GM19438 (cell line): ENCODE measurements around the gene PDZD2.
A peak's percentile ranks its signal among the peaks of the same experiment; 100 is the strongest.

ENCODE experiments used
- ATAC-seq: cut with Tn5 transposase; IDR thresholded peaks from one replicate; pipeline ENCODE4 v1.9.1; 2021; ENCODE audit warnings: low read depth; ENCODE audit not compliant: unreplicated experiment

PDZD2 gene

DNA sequence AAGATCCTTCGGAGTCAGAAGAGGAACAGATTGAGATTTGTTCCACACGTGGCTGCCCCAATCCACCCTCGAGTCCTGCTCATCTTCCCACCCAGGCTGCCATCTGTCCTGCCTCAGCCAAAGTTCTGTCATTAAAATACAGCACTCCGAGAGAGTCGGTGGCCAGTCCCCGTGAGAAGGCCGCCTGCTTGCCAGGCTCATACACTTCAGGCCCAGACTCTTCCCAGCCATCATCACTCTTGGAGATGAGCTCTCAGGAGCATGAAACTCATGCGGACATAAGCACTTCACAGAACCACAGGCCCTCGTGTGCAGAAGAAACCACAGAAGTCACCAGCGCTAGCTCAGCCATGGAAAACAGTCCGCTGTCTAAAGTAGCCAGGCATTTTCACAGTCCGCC lies 449.3 kb downstream of the PDZD2 start:
- no peak for ATAC-seq

- ATAC-seq, result no peak
These were observed 450.4 kb downstream of the PDZD2 start for GRCh38 chr5:32089146-32090000.

DNA sequence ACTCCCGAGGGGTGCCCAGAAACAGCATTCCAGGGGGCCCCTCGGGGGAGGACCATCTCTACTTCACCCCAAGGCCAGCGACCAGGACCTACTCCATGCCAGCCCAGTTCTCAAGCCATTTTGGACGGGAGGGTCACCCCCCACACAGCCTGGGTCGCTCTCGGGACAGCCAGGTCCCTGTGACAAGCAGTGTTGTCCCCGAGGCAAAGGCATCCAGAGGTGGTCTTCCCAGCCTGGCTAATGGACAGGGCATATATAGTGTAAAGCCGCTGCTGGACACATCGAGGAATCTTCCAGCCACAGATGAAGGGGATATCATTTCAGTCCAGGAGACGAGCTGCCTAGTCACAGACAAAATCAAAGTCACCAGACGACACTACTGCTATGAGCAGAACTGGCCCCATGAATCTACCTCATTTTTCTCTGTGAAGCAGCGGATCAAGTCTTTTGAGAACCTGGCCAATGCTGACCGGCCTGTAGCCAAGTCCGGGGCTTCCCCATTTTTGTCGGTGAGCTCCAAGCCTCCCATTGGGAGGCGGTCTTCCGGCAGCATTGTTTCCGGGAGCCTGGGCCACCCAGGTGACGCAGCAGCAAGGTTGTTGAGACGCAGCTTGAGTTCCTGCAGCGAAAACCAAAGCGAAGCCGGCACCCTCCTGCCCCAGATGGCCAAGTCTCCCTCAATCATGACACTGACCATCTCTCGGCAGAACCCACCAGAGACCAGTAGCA lies 451.3 kb downstream of the PDZD2 start:
- no peak for ATAC-seq

DNA sequence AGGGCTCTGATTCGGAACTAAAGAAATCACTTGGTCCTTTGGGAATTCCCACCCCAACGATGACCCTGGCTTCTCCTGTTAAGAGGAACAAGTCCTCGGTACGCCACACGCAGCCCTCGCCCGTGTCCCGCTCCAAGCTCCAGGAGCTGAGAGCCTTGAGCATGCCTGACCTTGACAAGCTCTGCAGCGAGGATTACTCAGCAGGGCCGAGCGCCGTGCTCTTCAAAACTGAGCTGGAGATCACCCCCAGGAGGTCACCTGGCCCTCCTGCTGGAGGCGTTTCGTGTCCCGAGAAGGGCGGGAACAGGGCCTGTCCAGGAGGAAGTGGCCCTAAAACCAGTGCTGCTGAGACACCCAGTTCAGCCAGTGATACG lies 451.8 kb downstream of the PDZD2 start:
- no peak for ATAC-seq

DNA sequence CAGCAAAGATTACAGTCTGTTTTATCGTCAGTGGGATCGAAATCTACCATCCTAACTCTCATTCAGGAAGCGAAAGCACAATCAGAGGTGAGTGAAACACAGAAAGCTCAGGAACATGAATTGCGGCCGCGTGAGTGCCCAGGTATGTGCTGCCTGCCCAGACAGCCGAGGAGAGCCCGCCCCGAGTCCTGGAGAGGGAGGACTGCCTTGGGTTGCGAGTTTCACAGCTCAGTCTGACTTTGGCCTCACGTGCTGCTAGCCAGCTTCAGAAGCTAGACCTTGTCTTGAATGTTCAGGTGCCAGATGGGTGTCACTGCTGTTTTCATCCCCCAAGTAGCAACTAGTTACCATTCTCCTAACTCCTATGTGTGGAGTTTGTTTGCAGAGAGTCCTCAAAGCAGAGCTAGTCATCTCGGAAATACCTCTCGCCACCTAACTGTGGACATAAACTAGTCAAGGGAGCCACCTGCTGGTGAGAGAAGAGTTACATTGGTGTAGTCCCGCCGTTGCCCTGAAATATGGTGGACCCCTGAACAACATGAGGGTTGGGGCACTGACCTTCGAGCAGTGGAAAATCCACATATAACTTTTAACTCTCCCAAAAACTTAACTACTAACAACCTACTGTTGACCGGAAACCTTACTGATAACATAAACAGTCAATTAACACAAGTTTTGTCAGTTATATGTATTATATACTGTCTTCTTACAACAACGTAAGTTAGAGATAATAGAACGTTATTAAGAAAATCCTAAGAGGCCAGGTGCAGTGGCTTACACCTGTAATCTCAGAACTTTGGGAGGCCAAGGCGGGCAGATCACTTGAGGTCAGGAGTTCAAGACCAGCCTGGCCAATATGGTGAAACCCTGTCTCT lies 454.2 kb downstream of the PDZD2 start:
- ATAC-seq, result peak; percentile 86

DNA sequence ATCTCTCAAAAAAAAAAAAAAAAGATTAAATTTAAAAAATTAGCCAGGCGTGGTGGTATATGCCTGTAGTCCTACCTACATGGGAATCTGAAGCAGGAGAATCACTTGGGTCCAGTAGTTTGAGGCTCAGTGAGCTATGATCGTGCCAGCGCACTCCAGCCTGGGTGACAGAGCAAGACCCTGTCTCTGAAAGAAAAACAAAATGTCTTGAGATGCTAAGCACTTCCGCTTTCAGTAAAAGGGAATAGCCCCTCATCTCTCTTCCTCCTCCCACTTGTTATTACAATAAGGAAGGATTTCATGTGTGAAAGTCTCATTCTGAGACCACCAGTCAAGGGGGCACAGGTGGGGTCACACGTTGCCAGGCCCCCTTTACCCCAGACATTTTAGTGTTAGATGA lies 455.8 kb downstream of the PDZD2 start:
- no peak for ATAC-seq

DNA sequence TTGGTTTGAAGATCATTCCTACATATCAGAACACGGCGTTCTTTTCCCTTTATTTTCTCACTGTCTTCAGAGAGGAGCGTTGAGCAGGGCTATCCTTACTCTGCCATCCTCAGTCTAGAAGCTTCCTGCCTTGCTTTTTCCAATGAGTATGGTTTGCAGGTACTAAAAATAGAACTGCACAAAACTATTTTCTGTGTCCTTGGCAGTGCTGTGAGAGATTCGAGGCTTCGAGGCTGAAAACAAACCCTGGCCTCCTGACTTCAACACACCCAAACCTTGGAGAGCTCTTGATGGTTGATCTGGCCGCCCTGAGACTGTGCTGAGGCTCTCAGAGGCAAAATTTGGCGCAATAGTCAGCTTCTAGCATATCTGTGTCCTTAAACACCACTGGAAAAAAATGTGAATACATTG lies 456.3 kb downstream of the PDZD2 start:
- no peak for ATAC-seq

GRCh38 chr5:32096891-32097595 lies 458.1 kb downstream of the PDZD2 start:
- ATAC-seq, result no peak

DNA sequence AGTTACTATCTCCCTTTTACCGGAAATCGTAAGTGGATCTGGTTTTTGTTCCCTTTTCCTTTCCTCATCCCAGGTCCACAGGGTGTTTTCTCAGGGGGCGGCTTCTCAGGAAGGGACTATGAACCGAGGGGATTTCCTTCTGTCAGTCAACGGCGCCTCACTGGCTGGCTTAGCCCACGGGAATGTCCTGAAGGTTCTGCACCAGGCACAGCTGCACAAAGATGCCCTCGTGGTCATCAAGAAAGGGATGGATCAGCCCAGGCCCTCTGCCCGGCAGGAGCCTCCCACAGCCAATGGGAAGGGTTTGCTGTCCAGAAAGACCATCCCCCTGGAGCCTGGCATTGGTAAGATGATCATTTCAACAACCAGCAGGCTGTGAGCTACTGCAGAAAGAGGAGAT lies 459.4 kb downstream of the PDZD2 start:
- no peak for ATAC-seq

DNA sequence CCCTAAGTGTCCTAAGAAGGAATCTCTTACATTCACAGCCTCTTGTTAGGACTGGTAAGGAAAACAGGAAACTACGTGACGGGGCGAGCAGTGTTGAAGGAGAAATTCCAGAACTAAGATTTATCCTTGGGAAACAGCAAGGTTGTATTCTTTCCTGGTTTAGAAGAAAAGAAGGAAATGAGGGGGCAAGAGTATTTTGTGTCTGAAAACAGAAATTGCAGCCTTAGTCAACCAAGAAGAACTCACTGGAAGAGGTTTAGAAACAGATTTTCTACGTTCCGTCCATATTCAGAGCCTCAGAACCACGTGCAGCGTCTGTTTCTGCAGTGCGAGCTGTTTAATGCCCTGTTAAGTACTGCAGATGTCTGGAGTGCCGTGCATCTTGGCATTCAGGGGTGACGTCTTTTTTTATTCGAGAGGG lies 460.0 kb downstream of the PDZD2 start:
- no peak for ATAC-seq

GRCh38 chr5:32099486-32100035 lies 460.6 kb downstream of the PDZD2 start:
- no peak for ATAC-seq

DNA sequence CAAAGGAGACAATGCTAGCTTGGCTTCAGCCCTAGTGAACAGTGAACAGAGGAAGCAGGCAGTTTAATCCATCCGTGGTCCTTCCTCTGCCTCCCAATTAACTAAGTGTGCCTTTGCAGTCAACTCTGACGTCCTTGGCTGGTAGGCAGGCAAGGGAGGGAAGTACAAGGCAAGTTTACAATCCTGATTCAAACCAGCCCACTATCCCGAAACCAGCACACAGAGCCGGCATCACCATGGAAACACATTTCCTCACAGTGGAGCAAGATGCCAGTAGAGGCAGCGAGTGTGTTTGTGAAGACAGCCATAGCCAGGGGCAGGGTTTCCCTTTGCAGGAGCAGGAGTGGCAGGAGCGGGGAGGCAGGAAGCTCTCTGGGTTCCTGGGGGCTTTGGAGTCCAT lies 461.3 kb downstream of the PDZD2 start:
- no peak for ATAC-seq

DNA sequence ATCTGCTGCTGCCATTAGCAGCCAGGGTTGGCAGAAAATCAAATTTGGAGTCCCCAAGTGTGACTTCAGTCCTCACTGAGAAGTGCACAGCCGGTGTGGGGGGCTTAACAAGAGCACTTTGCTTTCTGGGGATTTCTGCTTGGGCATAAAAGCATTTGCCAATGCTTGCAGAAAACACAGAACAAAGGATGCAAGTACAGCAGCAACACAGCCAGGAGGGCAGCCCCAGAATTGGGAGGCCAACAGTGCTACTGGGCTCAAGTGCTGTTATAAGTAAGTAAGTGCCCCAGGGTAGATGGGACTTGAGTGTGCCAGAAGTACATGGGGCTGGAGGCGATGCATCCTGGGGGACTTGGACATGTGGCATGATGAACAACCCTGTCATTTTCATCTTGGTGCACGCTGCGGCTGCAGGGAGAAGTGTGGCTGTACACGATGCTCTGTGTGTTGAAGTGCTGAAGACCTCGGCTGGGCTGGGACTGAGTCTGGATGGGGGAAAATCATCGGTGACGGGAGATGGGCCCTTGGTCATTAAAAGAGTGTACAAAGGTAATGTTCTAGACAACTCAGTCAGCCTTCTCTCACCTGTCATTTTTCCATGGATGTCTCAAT lies 461.9 kb downstream of the PDZD2 start:
- ATAC-seq, result no peak

DNA sequence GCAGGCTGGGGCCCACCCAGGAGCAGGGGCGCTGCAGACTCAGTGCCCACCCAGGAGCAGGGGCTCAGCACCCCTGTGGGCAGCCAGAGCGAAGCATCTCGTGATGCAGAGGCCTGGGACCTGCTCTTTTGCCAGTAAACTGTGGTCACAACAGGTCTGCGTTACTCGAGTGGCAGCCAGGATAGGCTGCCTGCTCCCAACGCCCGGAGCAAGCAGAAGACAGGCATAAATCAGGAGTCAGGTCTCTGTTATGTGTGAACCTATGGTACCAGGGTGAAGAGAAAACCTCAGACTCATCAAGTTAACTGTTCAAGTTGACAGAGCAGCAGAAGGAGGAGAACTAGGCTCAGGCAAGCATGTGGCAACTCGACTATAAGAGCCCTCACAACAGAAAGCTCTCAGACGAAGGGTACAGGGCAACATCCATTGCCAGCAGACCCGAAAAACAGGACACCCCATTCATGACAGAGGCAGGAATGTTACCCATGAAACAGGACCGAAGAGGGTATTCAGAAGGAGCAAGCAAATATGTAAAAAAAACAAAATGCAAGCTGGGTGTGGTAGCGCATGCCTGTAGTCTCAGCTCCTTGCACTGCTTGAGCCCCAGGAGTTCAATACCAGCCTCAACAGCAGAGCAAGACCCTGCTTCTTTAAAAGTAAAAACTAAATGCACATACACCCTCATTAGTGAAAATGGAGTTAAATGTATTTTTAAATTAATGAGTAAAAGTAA lies 463.5 kb downstream of the PDZD2 start:
- ATAC-seq, result no peak

GRCh38 chr5:32103521-32103920 lies 464.6 kb downstream of the PDZD2 start:
- no peak for ATAC-seq

DNA sequence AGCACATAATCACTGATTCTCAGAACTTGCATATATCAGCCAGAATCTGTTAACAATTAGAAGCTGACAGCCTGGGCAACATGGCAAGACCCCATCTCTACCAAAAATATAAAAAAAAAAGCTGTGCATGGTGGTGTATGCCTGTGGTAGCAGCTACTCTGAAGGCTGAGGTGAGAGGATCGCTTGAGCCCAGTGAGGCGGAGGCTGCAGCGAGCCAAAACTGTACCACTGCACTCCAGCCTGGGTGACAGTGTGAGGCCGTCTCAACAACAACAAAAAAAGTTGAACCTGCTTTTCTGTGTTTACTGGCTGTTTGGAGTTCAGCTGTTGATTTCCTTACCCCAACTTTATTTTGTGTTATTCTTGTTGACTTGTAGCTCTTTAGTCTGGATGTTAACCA lies 468.4 kb downstream of the PDZD2 start:
- no peak for ATAC-seq

GRCh38 chr5:32108167-32108566 lies 469.2 kb downstream of the PDZD2 start:
- no peak for ATAC-seq

GRCh38 chr5:32109236-32109635 lies 470.3 kb downstream of the PDZD2 start:
- ATAC-seq, result no peak

DNA sequence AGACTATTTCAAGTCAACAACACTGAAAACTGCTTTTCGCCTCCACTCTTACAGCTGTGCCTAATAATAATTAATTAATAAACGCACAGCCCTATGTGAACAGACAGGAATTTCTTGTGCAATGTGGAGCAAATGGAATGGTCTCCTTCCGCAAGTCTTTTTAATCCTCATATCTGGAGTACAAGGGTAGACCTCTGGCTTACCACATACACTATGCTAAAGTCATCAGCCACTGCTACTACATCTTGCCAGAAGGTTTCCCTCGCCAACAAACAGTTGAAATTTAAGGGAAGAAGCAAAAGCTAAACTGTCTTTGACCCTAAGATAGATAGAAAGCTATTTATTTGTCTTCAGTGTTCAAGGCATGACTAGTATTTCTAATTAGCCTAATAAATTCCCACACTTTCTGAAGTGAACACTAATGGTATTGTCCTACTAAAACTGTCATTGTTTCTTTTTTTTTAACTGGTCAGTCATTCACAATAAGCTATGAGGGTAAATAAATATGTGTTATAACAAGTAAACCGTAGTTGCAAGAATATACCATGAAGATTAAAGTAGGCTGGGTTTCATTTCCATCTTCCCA lies 471.3 kb downstream of the PDZD2 start:
- ATAC-seq, result no peak
